Hematopoietic multipotent progenitor cell treated with erythropoietin and hydrocortisone succinate and interleukin-3 and kit ligand, for 15 days (in vitro differentiated cells): Measurements from ENCODE around the gene BAHD1.

Source experiments
- DNase-seq: peaks from one replicate; pipeline ENCODE4 v3.0.0-alpha.2; 2015; ENCODE audit warnings: low spot score

The BAHD1 gene

DNA sequence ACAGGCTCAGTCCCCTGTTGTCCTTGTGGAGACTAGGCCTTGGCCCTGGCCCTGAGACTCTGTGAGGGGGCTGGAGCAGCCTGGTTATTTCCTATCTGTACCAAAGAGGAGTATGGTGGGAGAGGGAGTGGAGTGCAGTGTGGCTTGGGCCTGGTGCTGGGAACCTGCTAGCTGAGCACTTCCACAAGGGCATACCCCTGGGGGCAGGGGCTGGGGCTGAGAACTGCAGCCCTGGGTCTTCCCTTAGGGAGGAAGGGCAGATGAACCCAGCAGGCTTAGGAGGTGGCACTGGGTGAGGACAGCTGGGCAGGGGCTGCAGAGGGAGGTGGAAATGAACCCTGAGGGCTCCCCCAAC is 26.5 kb downstream of the BAHD1 start:
- DNase-seq, result no peak

DNA sequence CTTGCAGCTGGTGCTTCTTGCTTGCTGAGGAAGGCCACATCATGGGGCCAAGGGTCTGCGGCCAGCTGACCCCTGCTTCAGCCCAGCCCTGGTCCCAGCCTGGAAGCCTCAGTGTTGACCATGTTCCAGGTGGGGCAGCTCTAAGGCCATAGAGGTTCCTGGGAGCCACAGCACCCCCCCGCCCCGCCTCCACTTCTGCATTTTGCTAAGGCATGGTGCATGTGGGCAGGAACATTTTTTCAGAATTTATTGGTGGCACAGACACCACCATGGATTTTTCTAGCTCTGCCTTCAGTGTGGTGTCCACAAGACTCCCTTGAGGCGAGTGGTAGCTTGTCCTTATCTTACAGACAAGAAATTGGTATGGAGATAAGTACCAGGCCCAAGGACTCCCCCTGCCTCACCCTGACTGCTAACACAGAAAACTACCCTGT is 28.2 kb downstream of the BAHD1 start:
- no peak for DNase-seq

GRCh38 chr15:40469776-40470390 is 29.1 kb downstream of the BAHD1 start:
- no peak for DNase-seq

DNA sequence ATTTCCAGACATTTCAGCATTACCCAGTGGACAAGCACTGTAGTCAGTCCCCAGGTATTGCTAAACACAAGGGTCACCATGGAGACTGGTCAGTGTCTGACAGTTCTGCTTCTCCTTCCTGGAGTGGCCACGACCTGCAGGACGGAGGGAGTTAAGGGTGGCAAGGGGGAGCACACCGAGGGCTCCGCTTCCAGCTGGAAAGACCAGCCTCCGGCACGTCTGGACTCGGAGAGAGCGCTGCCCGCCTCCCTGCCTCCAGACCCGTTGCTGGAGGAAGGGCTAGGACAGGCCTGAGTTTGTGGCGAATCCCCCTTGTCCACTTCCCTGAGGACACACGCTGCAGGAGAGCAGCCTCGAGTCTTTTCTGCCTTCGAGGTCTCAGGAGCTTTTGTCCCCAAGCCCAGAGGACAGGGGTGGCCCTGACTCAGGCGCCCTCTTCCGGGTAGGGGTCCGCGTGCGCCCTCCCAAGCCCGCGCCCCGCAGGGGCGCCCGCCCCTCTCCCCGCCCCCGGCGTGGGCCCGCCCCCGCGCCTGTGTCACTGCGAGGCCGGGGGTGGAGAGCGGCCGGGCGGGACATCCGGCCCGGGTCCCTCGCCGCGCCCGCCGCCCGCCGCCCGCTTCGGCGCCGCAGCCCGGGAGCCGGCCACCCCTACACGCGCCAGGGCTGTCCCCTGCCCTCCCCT is 29.8 kb downstream of the BAHD1 start, which contains the start of gene CHST14:
TSS of gene CHST14 (plus strand) at position 562 of the 682 bp plus-strand sequence. CDS start 230 bp downstream, outside the sequence.
- DNase-seq, result no peak

GRCh38 chr15:40471105-40471807 is 30.5 kb downstream of the BAHD1 start:
- no peak for DNase-seq

- DNase-seq, result no peak
These were observed 31.0 kb downstream of the BAHD1 start for GRCh38 chr15:40471808-40472150.

DNA sequence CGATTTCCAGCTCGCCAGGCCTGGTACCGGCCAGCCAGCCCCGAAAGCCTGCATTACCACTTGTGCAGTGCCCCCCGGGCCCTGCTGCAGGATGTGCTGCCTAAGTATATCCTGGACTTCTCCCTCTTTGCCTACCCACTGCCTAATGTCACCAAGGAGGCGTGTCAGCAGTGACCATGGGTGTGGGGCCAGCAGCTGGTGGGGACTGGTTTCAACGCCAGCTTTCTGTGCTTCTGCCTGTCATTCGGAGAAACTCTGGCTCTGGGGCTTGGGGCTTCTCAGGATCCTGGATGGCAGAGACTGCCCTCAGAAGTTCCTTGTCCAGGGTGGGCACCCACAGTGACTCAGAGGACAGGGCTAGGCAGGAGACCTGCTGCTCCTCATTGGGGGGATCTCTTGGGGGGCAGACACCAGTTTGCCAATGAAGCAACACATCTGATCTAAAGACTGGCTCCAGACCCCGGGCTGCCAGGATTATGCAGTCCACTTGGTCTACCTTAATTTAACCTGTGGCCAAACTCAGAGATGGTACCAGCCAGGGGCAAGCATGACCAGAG is 31.5 kb downstream of the BAHD1 start:
- no peak for DNase-seq

GRCh38 chr15:40474581-40474980 is 33.8 kb downstream of the BAHD1 start:
- no peak for DNase-seq

GRCh38 chr15:40477642-40478327 is 37.0 kb downstream of the BAHD1 start:
- DNase-seq, result no peak

- DNase-seq, result no peak
These were observed 38.3 kb downstream of the BAHD1 start for GRCh38 chr15:40479024-40479423.

DNA sequence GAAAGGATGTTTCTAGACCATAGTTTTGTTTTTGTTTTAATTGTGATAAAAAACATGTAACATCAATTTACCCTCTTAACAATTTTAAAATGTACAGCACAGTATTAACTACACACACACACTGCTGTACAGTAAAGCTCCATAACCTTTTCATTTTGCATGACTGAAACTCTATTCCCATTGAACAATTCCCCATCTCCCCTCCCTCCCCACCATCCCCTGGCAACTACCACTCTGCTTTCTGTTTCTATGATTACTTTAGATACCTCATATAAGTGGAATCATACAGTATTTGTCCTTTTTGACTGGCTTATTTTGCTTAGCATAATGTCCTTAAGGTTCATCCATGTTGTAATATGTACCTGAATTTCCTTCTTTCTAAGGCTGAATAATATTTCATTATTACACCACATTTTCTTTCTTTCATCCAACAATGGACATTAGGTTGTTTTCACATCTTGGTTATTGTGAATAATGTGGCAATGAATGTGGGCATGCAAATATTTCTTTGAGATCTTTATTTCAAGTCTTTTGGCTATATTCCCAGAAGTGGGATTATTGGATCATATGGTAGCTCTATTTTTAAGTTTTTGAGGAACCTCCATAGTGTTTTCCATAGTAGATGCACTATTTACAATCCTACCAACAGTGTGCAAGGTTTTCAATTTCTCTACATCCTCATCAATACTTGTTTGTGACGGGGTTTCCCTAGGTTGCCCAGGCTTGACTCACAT is 40.8 kb downstream of the BAHD1 start:
- no peak for DNase-seq

DNA sequence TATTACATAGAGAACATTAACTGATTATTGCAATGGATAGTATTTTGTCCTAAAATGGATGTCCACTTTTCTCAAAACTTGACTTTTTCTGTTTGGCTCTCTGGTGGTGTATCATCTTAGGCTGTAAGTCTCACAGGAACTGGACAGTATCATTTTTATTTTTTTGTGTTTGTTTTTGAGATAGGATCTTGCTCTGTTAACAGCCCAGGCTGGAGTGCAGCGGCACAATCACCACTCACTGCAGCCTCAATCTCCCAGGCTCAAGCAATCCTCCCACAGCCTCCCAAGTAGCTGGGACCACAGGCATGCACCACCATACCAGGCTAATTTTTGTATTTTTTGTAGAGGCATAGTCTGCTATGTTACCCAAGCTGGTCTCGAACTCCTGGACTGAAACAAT is 43.2 kb downstream of the BAHD1 start:
- no peak for DNase-seq

DNA sequence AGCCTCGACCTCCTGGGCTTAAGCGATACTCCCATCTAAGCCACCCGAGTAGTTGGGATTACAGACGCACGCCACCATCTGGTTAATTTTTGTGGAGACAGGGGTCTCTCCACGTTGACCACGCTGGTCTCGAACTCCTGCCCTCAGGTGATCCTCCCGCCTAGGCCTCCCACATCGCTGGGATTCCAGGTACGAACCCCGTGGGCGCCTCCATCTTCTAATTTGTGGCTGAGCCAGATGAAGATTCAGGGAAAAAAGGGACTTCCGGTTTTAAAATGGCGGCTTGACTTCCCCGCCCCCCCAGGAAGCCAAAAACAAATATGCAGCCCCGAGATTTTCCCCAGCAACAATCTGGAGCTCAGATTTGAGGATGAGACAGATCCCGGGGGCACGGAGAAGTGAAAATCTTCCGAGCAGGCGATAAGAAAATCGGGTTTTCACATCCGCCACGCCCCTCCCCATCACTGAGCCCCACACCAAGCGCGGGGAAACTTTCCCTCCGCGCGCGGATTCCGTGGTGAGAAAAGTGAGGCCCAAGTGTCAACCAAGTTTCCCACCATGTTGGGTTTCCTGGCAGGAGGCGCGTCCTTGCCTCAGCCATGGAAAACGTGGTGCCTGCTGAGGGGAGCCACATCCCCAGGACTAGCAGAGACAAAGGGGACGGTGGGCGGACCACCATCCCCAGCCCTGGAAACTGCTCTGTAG is 45.5 kb downstream of the BAHD1 start:
- no peak for DNase-seq

GRCh38 chr15:40487816-40488682 is 47.3 kb downstream of the BAHD1 start:
- DNase-seq, result no peak

GRCh38 chr15:40489274-40490175 is 48.8 kb downstream of the BAHD1 start:
- no peak for DNase-seq

DNA sequence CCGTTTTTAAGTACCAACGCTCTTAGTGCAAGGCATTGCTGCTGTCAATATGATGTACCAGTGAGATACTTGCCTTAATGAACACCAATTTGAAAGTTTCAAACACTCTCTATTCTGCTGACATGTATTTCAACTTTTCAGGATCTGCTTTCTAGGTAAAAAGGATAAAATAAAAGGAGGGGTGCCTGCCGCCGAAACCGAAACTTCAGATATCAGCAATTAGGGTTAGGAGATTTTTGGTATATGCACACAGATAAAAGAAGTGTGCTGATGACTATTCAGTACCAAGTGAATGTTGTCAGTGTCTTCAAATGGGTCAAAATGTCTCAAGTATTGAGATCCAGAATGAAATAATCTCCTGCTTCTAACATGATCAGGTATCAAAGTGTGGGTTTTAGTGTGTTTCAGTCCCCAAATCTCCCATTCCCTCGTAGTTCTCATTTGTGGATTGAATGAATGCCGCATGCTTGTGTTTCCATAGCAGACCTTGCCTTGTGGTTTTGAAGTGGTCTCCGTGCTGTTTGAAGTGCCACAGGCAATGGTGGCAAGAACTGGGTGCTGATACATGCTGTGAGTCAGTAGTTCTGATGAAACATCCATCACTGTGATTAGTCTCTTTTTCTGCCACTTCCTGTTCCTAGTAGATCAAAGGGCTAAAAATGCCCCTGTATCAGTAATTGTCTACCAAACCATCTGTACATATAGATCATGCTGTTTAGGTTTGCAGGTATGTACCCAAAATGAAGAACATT is 52.5 kb downstream of the BAHD1 start:
- DNase-seq, result no peak

DNA sequence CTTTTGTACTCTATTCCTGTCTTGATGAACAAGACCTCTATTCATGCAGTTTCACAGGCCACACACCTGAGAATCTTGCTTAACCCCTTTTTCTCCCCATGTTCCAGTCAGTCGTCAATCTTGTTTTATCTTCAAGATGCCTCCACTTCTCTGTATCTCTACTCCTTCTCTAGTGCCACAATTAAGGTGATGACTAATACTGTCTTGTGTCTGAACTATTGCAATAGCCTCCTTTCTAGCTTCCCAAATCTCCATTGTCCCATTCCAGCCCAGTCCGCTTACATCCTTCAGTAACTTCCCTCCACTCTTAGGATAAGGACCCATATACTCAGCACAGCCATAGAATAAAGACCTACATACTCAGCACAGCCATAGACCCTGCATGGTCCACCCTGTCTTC is 54.8 kb downstream of the BAHD1 start:
- no peak for DNase-seq

DNA sequence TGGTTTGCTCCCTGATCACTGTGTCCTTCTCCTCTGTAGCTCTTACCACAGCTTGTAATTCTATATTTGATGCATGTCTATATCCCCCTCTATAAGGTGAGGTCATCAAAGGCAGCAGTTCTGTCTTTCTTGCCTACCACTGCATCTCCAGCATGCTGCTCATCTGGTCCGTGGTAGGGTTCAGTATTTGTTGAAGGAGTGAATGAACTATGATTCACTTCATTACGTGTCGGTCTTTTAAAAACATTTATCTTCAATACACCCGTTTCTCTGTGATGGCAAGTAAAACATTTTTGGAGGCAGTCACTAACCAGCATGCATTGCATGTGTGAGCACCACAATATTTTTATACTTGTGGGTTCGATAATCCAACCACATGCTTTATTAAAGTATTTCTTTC is 57.7 kb downstream of the BAHD1 start:
- DNase-seq, result no peak
